Renal cortex interstitium (tissue), 11 donors: ENCODE results near the gene XIRP2. TPM values are rescaled to one million over a fixed set of nuclear protein-coding genes. Genes with fewer than 3 reads are reported as not detected.

ENCODE experiments used
- DNase-seq, 11 donors: peaks; one replicate each; pipeline ENCODE4 v3.0.0-alpha.2; 2013; ENCODE audit warnings: low read depth in 9 of 11, low spot score in 4 of 11; ENCODE audit errors: extremely low read depth in 1 of 11
- polyA plus RNA-seq, 3 donors: library from polyadenylated mRNA; unstranded; fragments of 120-200 nt; gene quantifications; one replicate each; pipeline ENCODE4 v1.2.1, GENCODE V29; 2013; ENCODE audit not compliant: insufficient read length in 3 of 3

Gene XIRP2
- polyA plus RNA-seq, 3 donors: 0.06 to 0.19 TPM; not detected in 1

DNA sequence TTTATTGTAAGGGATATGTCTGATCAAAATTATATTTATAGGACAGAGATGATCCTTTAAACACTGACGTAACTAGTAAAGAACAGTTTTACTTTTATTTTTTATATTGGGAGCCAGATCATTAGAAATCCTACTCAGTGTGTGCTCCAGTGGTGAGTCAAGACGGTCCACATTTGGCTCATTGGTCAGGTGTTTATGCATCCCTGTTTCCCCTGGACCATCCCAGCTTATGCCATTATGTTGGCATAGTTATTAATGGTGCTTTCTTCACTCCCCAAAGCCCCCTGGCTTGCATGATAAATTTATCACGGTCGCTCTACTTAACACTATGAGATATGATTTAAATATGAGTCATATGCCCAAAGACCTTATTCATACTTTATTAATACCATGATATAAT lies 293.4 kb downstream of the XIRP2 start:
- DNase-seq: no peak

DNA sequence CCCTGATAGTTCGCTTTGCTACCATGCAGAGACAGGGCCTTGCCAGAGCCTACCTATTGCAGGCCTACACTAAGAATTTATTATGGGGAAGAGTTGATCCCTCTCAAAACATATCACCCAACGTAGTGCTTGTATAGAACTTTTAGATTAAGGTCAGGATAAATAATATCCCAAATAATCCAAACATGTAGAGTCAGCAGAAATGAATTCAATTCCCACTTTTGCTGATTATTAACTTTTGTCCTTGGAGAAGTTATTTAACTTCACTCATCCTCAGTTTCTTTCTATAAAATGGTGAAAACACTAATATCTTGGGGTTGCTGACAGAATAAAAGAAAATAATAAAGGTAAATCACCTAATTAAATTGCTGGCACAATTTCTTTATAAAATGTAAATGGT lies 294.1 kb downstream of the XIRP2 start:
- DNase-seq: no peak

DNA sequence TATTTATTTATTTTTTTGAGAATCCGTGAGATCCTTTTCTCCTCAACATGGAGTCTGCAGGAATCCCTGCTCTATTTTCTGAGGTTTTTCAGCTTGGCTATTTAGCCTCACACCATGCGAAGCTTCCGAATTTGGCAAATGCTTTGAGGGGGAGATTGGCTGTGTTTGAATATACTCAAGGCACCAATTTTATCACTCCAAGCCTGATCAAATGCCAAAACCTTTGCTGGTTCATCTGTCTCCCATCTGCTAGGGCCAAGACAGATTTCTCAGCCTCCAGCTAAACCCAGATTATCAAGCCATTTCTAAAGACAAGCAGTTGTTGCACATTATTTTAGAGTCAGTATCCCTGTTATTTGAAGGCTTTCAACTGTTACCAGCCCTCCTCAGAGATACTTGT lies 295.7 kb downstream of the XIRP2 start:
- DNase-seq: no peak

DNA sequence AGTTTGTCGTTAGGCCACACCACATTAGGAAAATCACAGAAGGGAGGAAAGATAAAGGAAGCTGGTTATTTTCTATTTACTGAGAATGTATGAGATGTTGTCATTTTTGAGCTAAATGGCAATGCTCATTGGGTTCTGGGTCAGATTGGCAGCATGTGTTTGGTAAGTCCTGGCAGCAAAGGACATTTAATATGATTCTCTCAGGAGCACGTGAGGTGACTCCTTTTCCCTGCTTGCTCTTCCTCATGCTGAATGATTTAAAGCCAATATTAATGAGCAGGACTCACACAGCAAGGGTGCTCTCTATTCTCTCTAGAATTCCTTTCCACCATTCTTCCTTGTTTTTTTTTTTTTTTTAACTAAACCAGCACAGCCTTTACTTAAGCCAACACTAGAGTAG lies 298.2 kb downstream of the XIRP2 start:
- DNase-seq: no peak

DNA sequence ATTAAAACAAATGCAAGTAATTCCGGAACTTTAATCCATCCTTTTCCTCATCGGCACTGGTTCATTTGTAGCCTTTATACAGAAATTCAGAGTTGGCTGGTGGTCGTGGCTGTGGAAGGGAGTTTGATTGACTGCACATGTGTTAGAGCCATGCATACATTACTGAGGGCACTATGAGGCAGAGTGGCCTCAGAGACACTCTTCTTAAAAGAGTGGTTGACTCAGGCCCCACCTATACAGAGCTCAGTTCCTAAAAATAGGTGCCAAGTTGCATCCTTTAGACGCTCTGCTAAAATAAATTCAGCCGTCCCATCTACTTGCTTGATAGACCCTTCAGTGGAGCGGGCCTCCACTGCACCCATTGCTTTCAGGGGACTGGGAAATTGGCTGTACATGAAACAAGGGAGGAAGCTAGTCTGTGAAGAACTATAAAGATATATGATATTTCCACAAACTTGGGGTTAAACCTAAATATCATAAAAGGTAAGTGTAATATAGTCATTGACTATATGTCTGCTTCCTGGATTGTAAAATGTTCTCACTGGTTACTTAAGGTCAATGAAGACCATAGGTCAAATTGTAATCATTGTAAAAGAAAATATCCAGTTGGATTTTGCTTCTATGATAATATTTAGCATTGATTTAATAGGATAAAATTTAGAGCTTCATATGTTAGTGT lies 298.9 kb downstream of the XIRP2 start:
- no peak for DNase-seq

DNA sequence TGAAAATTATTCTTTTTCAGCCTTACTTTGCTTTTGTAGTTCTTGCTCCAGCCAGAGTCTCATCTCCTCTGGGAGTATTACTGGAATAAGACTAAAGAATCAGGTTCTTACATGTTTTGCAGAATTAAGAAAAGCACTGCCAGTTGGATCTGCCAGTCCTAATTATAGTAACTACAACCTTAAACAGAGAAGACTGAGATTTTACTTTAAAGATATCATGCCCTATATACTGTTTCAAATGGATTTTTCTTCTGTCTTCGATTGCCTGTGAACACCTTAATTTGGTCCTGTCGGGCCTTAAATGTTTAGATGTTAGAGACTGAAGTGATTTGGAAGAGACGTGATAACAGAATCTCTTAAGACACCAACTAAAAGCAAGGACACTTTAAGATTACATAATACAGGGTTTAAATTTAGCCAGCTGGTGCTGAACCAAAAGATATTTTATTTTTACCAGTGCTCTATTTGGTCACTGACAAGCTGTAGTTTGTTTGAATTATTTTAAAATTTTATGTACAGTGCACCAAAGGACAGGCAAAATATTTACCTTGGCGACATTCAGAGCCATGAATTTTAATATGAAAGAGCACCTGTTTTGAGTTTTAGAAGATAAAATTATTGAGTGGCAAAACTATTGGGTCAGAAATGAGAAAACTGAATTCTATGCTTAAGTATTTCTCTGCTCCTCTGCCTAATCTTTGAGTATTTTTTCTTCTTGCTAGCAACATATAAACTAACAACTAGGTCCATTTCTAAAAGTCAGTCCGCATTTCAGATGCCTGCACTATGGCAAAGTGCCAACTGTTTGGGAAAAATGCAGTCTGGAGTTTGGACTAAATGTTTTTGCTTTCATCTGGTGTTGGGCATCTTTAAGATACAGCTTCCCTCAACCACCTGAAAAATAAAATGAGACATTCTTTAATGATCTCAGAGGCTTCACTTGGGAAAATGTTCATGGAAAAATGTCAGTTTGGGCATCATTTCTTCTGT lies 300.0 kb downstream of the XIRP2 start:
- no peak for DNase-seq

DNA sequence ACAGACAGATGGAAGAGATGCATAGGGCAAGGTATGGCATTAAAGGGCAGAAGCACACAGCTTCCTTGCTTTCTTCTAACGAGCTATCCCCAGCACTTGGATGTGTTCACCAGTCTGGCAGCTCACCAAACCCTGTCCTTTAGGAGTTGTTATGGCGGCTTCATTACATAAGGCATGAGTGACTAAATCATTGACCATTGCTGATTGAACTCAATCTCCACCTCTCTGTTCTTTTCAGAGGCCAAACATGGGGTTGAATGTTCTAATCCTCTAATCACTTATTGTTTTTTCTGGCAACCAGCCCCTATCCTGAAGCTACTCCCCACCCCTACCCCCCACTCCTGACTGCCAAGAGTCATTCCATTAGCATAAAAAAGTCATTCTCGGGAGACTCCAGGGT lies 301.8 kb downstream of the XIRP2 start:
- no peak for DNase-seq

DNA sequence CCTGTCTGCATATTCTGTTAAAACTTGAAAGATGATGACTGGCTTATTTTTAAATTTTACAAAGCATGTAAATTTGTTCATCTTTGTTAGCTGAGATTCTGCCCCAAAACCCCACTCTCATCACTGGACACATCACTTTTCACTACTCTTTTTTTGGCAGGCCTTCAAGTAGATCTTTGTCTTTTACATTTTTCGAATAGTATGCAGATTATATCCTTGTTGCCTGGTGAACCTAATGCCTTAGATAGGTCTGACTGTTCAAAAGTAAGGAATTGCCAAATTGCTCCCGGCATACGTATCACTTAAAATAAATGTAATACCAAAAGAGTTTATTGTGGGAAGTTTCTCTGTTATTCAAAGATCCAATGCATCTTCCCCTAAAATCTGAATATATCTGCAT lies 303.3 kb downstream of the XIRP2 start:
- DNase-seq: no peak

DNA sequence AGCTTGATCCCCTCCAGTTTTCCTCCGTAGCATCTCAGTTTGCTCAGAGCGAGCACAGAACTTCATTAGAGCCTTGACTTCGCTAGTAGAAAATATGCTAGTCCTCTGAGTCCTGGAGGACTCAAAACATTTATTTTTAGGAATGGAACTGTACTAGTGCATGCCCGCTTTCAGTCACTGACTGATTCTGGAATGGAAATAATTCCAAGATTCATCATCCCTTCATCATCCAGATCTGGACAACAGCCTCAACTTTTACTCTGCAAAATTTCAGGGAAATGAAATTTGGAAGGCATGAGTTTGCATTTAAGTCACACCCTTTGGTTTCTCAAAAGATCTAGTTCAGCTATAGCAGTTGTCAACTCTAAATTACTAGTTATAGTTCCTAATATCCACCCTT lies 304.6 kb downstream of the XIRP2 start:
- no peak for DNase-seq

DNA sequence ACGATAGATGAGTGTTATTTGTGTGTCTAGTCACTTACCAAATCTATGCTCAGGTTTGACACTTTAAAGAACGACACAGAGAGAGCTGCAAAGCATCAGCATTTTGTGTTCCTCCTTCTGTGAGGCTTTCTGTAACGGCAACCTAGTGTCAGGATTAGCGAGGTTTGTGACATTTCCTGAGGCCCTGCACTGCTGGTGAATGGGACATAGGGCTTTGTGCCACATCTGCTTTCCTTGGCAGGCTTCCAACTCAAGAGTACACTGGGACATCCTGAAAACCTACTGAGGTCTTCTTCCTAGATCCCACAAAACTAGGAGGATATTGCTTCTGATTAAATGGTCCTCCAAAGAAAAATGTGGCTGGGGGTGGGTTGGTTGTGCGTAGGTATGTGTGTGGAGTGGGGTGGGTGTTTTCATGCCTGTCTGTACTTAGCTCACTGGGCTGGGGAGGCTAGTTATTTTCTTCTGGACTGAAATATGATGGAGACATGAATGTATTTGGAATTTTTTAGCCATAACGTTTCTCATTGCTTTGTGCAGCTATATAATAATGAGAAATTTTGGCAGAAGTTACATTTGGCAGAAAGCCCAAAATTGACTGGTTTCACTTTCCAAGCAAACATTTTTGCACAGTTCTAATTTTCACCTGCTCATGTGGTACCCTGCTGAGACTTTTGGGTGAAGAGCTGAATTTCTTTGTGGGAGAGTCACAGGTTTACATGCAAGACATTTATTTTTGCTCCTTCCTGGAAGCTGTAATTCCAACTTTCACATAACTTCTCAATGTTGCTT lies 308.4 kb downstream of the XIRP2 start:
- peak in 7 of 11 donors; percentile 11 to 25 (median 15) for DNase-seq

DNA sequence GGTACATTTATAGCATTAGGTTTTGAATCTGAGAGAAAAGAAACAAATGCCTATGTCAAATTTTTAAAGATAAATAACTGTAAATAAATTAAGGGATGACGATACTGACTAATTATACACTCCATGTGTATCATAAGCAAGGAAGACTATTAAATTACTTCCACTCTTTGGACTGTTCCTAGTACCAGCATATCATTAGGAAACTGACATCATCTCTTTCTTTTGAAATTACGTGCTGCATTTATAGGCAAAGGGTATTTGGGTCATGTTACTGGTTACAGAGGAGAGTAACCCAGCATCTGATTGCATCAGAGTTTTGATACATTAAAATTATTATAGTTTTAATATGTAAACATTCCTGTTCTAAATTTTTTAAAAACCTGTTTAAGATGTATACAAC lies 309.7 kb downstream of the XIRP2 start:
- DNase-seq: no peak

DNA sequence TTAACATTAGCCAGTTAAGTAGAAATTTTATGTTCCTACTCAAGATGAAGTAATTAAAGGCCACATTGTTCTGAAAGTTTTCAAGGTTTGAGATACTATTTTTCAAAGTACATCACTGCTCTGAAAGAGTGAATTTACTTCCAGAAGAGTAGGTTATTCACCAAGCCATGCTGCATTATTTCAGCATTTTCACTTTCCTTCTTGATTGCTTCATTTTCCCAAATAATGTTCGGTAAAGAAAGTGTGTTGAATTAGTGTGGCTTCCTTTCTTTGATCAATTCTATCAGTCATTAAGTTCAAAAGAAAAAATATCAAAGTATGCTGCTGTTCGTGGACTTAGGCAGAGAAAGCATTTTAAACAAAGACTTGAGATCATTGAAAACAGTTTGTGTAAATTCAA lies 310.3 kb downstream of the XIRP2 start:
- DNase-seq: no peak

DNA sequence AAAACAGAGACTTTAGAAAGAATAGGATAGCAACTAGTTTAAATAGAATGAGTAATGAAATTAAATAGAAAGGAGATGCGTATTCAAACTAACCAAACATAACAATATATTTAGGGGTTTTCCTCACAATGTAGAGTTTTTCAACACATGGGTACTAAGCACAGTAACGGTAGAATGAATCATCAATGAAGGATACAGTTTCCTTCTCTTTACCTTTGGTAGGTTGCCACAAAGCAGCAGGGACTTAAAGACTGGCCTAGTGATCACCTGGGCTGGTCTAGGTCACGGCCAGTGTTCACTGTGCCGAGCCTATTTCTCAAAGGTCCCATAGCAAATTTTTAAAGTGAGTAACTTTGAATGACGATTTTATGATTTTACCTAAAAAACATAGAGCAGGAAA lies 311.7 kb downstream of the XIRP2 start:
- DNase-seq: no peak

DNA sequence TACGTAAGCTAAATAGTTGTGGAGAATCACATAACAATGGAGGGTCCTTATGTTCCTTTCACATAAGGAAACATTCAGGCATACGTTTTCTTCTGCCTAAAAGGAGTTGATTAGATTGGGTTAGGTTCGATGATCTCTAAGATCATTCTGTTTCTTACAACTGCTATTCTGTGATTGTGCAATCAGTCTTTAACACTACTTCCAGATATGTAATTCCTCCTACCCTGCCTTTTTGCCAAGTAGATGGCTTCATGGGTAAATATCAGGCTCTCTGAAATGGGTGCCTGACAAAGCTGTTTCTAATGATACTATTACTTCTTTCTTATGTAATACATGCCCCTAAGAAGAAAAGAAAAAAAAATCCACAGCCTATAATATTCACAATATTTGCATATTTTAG lies 321.5 kb downstream of the XIRP2 start:
- no peak for DNase-seq

DNA sequence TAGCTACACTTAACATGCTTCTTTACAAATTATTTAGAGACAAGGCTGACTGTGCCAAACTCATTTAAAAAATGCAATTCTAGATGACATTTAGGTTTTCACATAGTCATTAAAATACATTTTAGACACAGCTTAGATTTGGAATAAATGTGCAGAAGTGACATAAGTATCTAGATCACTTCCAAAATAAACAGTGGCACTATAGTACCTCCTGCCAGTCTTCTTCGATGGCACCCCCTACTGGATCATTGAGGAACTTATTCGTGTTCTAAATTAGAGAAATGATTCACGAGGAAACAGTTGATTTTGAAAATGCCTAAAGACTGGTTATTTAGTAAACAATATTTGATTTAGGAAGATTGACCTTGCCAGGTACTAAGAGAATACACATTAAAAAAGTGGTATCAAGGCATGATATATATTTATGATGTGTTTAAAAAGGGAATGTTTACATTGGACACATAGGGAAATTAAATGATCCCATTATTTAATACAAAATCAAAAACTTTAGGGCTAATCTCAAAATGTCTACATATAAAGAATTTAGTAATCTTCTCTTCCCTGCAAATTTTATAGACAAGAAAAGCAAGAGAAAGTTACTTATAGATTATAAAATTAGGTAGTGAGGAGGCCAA lies 323.9 kb downstream of the XIRP2 start:
- DNase-seq: peak in 10 of 11 donors; percentile 18 to 46 (median 25)

DNA sequence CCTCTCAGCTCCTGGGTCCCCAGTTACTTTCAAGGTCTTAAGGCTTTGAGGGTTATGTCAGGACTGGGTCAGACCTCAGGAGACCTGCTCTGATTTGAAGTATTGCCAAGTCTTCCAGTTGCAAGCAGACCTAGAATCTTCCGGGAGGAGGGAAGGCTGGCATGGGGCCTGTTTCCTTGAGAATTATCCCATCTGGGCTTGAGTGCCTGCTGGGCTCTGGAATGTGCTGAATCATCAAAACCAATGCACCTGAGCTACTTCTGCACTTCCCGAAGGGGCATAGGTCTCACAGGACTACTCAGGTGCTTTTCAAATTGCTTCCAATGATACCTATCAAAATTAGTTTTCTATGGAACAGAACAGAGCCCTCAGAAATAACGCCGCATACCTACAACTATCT lies 327.3 kb downstream of the XIRP2 start:
- DNase-seq: no peak

DNA sequence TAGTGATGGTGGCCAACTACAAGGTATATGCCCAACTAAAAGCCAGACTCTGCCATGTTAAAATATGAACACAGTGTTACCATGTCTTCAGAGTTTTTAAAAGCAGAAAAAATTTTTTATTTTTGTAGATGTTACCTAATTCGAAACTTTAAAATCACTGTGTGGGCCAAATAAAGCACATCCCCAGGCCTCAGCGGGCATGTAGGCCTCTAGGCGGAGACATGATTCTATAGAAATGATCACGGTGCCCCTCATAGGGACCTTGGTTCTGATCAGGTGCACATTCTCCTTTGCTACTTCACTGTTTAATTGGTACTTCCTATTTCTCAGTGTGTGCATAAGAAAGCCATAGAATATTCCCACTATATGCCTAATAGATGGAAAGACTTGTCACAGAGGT lies 349.2 kb downstream of the XIRP2 start:
- no peak for DNase-seq

DNA sequence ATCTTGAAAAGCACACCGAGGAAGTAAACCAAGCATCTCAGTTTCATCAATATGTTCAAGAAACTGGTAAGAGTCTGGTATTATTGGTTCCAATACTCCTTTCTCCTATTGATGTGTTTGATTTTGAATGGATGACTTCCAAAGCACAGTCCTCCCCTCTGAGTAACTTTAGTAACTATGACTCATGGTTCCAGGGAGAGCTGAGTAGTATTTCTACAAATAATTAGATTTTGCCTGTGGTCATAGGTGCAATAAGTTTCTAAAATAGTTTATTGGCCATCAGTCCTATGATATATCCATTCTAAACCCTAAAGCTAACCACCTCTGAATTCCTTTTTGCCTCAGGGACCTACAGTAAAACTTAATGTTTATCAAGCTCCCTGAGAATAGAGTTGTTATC lies 352.4 kb downstream of the XIRP2 start:
- no peak for DNase-seq

DNA sequence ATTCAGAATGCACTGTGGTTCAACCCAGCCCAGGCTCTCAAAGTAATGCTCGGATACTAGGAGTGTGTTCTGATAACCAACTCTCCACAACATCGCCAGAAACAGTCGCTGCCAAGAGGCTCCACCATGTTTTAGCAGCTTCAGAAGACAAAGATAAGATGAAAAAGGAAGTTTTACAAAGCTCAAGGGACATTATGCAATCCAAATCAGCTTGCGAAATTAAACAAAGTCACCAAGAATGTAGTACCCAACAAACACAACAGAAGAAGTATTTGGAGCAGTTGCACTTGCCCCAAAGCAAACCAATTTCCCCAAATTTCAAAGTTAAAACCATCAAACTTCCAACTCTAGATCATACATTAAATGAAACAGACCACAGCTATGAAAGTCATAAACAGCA lies 360.9 kb downstream of the XIRP2 start:
- no peak for DNase-seq
